DMS 273 (cell line): Measurements from ENCODE around the gene FITM1.

Experiments
- DNase-seq: peaks from one replicate; lab custom pipeline; 2025; ENCODE audit not compliant: unreplicated experiment; lab: John Stamatoyannopoulos, UW

FITM1 gene

DNA sequence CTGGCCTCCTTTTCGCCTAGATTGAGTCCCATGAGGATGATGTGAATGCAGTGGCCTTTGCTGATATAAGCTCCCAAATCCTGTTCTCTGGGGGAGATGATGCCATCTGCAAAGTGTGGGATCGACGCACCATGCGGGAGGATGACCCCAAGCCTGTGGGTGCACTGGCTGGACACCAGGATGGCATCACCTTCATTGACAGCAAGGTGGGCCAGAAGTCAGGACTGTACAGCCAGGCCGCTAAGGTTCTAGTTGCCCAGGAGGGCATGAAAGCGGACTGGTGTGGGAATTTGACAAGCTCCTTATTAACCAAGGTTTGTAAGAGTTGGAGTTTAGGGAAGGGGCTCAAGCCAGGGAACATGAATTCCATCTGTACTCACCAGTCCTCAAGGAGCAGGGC lies 10.8 kb upstream of the FITM1 start:
- no peak for DNase-seq

DNA sequence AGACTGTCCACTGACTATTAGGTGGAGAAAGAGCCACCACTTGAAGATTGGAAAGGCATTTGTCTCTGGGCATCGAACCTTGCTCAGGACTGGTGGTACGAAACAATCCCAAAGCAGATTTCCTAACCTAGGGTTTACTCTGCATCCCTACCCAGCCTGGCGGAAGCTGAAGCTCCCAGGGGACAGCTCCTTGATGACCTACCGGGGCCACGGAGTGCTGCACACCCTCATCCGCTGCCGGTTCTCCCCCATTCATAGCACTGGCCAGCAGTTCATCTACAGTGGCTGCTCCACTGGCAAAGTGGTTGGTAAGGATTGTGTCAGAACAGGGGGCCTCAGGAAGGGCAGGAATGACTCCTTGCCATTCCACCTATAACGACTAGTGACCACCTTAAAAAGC lies 9.2 kb upstream of the FITM1 start:
- no peak for DNase-seq

DNA sequence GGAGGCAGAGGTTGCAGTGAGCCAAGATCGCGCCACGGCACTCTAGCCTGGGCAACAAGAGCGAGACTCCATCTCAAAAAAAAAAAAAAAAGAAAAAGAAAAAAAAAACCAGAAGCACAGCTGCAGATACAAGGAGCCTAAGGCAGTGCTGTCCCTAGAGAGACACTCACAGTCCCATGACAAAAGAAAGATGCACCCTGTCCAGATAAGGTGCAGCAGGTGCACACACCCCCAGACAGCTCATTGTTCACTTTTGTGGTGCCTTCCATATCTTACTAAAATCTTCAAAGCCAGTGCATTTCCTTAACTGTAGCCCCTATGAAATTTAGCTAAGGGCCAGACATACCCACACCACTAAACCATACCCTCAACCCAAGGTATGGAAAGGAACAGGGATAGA lies 8.0 kb upstream of the FITM1 start:
- DNase-seq = no peak

DNA sequence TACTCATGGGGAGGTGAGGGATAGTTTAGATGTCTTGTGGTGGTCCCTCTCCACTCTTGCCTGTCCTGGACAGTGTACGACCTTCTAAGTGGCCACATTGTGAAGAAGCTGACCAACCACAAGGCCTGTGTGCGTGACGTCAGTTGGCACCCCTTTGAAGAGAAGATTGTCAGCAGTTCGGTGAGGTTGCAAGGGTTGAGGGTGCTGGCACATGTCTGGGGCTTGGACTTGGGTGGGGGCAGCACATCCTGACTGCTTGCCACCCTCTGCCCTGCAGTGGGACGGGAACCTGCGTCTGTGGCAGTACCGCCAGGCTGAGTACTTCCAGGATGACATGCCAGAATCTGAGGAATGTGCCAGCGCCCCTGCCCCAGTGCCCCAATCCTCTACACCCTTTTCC lies 7.6 kb upstream of the FITM1 start:
- no peak for DNase-seq

DNA sequence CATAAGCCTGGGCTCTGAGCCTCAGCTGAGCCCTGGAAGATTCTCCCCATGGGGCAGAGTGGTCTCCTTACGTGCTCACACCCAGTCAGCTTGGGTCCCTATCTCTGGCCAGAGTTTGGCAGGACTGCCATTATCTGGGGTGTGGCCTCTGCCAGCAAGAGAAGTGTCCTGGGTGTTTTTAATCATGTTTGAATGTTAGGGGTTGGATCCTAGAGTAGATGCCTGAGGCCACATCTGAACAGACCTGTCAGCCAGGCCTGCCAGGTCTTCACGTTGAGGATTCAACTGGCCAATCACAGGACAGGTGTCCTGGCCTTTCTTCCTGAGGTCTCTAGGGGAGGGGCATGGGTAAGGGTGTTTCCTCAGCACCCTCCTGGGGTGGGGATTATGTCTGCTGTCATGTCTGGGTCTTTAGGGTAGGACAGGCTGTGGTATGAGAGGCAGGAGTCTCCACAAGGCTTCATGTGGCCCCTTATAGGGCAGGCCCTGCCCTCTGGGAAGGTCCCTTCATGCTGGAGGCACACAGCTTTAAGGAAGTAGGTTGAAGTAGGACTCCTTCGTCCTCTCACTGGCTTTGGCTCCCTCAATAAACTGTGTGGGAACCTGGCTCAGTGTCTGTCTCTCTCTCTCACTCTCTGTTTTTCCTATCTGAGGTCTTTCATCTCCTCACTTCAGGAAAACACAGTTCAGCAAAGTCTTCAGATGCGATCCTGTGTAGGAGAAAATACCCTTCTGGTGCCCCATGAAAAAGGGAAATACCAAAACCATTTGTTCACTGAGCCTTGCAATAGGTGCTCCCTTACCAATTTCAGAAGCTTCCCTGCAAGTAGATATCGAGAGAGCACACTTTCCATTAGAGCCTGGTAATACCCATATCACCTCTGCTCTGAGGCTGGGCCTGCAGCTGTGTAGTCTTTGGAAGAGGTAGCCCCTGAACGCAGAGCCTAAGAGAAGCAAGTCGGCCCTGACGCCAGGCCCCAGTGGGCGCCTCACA lies 6.7 kb upstream of the FITM1 start:
- DNase-seq = no peak

DNA sequence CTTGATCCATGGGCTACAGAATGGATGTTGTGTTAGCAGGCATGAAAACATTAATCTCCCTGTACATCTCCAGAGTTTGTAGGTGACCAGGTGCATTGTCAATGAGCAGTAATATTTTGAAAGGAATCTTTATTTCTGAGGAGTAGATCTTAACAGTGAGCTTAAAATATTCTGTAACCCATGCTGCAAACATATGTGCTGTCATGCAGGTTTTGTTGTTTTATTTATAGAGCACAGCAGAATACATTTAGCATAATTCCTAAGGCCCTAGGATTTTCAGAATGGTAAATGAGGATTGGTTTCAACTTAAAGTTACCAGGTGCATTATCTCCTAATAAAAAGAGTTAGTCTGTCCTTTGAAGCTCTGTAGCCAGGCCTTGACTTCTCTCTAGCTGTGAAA lies 3.5 kb upstream of the FITM1 start:
- DNase-seq = no peak

DNA sequence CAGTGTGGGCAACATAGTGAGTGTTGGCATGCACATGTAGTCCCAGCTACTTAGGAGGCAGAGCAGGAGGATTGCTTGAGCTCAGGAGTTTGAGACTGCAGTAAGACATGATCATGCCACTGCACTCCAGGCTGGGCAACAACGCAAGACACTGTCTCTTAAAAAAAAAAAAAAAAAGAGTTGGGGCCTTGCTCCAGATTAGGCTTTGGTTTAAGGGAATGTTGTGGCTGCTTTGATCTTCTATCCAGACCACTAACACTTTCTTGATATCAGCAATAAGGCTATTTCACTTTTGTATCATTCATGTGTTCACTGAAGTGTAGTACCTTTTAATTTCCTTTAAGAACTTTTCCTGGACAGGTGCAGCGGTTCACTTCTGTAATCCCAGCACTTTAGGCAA lies 2.8 kb upstream of the FITM1 start:
- DNase-seq = no peak

DNA sequence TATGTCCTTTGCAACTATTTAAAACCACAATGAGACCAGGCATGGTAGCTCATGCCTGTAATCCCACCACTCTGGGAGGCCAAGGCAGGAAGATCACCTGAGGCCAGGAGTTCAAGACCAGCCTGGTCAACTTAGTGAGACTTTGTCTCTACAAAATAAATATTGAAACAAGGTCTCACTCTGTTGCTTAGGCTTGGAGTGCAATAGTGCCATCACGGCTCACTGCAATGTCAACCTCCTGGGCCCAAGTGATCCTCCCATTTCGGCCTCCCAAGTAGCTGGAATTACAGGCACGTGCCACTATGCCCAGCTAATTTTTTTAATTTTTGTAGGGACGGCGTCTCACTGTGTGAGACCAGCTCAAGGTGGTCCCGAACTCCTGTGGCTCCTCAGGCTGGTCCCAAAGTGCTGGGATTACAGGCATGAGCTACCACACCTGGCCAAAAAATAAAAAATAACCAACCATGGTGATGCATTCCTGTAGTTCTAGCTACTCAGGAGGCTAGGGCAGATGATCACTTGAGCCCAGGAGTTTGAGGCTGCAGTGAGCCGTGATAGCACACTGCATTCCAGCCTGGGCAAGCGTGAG lies 955 bp upstream of the FITM1 start:
- DNase-seq = no peak

DNA sequence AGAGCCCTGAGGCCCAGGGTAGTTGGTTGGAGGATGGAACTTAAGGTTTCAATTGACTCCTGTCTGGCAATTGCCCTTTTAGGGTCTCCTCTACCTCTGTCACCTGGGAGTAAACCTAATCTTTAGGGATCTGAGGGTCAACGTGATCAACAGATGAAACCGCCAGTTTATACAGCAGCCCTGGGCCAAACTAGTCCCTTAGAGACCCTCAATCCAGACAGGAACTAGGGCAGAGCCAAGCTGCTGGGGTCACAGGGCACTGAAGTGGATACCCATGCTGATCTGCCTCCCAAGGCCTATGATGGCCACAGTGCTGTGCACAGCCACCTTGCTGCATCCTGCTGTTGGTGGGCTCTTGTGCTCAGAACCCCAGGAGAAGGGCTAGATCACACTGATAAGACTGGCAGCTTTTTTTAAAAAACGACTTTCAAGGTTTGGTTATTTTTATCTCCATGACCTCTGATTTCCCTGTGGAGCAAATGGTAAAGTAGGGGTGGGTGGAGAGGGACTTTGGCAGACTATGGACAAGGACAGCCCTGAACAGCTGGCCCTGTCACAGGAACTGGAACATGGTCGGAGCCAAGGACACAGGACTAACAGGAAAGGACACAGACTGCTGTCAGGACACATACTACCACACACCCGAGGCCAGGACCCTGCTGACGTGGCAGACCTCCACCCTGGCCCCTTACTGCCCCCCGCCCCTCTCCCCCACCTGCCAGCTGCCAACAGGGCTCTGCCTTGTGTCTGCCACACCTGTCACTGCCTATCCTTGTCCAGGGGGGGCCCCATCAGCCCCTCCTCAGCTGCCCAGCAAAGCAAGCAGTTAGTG lies 474 bp downstream of the FITM1 start:
- peak; percentile 45 for DNase-seq

DNA sequence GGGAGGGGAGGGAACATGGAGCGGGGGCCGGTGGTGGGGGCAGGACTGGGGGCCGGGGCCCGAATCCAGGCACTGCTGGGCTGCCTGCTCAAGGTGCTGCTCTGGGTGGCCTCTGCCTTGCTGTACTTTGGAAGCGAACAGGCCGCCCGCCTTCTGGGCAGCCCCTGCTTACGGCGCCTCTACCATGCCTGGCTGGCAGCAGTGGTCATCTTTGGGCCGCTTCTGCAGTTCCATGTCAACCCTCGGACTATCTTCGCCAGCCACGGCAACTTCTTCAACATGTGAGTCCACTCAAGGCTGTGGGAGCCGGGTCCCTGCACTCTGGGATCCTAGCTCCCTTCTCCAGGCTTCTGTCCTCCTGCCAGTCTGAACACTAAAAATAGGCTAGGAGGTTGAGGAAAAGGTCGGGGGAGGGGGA lies 1.1 kb downstream of the FITM1 start:
- no peak for DNase-seq

DNA sequence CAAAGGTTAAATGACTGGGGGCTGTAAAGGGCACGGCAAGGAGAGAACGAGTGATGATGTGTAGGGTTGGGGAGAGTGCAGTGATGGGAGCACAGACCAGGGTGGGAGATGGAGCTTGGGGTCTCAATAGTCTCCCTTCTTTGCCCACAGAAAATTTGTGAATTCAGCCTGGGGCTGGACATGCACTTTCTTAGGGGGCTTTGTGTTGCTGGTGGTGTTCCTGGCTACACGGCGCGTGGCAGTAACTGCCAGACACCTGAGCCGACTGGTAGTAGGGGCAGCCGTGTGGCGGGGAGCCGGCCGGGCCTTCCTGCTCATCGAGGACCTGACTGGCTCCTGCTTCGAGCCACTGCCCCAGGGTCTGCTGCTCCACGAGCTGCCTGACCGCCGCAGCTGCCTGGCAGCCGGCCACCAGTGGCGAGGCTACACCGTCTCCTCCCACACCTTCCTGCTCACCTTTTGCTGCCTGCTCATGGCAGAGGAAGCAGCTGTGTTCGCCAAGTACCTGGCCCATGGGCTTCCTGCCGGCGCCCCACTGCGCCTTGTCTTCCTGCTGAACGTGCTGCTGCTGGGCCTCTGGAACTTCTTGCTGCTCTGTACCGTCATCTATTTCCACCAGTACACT lies 1.7 kb downstream of the FITM1 start:
- no peak for DNase-seq

DNA sequence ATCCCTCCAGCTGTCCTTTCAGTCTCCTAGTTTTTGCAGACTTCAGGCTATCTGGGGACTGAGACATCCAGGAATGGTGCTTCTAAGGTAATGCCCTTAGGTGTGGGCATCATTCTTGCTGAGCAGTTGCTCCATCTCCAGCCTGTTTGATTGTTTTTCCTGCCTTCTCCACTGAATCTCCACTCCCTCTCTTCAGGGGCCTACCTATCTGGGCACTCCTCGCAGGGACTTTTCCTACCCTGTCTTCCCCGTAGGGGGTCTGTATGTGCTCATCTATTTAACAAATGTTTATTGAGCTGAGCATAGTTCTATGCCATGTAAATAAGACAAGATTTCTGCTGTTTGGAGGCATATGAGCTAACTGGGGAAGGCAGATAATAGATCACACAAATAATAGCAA lies 2.5 kb downstream of the FITM1 start:
- no peak for DNase-seq

DNA sequence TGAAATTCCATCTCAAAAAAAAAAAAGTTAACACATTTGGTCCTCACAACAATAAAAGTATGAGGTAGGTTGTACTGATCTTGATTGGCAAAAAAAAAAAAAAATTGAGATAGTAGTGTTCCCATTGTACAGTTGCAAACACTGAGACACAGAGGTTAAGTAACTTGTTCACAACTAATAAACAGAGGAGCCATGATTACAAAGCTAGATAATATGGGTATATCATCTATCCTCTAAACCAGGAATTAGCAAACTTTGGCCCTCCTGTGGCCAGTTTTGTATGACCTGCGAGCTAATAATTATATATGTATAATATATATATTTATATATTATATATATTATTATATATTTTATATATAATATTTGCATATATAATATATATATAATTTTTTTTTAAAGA lies 3.3 kb downstream of the FITM1 start:
- DNase-seq = no peak

DNA sequence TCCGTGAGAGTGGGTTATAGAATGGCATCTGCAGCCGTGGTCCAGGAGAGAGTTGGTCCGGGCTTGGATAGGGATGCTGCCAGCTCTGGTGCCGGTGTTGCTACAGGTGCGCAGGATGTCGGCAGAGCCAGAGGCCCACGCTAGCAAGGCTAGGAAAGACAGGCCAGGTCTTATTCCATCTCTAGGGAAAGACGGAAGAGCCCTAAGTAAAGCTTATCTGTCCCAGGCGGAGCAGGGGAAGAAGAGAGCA lies 5.0 kb downstream of the FITM1 start:
- DNase-seq = no peak

DNA sequence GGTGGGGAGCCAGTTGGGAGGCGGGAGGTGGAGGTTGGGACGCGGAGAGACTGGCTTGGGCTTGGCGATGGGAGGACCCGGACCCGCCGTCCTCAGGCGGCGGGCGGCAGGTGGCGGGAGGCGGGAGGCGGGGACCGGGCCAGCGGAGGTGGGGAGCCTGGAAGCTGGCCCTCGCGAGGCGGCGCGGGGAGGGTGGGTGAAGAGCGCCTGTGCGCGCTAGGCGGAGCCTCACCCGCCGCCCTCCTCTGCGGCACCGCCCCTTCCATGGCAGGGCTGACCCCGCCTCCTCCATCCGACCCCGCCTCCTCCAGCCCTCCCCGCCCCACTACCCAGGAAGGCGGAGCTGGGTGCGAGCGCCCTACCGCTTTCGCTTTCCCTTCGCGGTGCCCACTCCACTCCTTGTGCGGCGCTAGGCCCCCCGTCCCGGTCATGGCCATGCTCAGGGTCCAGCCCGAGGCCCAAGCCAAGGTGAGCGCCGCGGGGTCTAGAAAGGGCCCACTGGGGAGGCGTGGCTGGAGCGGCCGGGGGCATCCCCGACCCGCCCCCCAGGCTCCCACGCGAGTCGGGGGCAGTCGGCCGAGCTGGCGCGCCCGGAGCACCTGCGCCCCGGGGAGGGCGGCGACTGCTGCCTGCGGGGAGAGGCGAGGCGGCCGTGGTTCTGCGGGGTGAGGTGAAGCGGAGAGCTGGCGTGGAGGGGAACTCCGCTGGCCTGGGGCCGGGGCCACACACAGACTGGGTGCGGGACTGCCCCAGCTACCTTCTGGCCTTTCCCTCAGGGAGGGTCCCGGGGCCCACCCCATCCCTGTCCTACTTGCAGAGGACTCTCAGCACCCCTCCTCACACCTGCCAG lies 5.6 kb downstream of the FITM1 start, which contains the start of gene PSME1:
TSS of gene PSME1 (plus strand) at position 361 of the 850 bp plus-strand sequence. CDS start at position 430, 69 bp downstream.
- DNase-seq = peak; percentile 97

DNA sequence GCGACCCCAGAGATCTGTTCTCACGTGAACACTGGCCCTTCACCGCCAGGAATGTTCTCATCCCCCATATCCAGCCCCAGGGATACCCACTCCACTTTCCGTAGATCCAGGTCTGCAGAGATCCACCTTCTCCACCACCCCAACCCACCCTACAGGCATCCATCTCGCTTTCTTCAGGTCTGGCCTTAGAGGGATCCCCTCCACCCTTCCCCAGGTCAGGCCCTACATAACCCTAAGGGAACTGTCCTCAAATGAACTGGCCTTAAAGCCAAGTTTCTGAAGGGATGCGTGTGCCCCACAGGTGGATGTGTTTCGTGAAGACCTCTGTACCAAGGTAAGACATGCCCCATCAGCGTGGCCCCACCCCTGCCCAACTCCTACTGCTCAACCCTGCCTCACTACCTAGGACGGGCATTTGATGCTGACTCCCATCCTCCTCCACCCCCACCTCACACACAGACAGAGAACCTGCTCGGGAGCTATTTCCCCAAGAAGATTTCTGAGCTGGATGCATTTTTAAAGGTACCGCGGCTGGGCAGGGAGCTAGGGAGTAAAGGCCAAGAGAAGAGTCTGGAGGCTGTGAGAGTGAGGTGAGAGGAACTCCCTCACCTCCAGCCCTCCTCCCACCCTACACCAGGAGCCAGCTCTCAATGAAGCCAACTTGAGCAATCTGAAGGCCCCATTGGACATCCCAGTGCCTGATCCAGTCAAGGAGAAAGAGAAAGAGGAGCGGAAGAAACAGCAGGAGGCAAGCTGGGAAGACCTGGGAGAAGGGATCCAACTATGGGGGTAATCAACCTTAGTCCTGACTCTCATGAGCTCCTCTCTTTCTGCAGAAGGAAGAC lies 6.4 kb downstream of the FITM1 start:
- peak; percentile 41 for DNase-seq

DNA sequence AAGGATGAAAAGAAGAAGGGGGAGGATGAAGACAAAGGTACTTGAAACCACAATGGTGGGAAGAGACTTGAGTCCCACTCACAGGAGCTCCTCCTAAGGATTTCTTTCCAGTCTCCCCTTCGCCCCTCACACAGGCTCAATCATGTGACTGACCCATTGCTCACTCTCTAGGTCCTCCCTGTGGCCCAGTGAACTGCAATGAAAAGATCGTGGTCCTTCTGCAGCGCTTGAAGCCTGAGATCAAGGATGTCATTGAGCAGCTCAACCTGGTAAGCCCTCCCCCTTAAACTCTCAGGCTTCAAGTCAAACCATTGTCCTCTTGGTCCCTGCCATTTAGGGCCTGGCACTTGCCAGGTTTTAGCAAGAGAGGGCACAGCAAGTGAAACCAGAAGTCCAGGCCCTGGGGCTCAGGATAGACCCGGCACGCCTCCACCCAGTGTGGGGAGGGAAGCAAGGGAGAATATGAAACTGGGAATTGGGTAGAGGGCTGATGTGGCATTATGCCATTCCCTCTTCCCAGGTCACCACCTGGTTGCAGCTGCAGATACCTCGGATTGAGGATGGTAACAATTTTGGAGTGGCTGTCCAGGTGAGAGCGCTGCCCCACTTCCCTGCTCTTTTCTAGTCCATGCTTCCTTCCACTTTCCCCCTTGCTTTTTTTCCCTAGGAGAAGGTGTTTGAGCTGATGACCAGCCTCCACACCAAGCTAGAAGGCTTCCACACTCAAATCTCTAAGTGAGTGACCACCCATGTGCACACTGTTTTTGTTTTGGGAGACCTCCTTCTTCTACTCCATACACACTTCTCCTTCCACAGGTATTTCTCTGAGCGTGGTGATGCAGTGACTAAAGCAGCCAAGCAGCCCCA lies 7.3 kb downstream of the FITM1 start:
- no peak for DNase-seq

DNA sequence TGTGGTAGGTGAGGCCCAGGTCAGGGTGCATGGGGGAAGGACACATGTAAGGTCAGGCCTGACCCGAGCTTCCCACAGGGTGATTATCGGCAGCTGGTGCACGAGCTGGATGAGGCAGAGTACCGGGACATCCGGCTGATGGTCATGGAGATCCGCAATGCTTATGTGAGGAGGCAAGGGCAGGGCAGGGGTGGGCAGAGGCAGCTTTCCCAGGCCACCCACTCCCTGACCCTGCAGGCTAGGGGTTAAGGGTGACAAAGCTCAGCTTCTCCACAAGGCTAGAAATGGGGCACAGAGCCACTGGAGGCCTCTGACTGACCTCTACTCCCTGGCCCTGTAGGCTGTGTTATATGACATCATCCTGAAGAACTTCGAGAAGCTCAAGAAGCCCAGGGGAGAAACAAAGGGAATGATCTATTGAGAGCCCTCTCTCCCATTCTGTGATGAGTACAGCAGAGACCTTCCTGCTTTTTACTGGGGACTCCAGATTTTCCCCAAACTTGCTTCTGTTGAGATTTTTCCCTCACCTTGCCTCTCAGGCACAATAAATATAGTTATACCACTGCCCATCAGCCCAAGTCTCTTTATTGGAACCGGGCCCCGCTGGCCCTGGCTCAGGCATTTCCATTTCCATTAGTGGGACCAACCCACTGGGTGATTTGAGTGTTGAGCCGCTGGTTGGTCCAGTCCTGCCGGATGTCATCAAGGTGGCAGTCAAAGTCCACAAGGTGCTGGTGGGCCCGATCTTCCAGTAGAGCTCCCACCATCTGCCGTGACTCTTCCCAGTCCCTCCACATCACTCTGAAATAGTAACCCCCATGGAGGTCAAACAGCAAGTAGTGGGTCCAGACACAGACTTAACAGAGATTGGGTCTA lies 8.2 kb downstream of the FITM1 start:
- no peak for DNase-seq
